Uterus (tissue), 4 donors: Measurements from ENCODE around the gene CTSC. TPM values are rescaled to one million over a fixed set of nuclear protein-coding genes. Genes with fewer than 3 reads are reported as not detected.

ENCODE experiments used
- DNase-seq, 2 donors: peaks; one replicate each; pipeline ENCODE4 v3.0.0-alpha.2; 2019 to 2020
- H3K27ac ChIP-seq, 2 donors: fragments of 200-600 bp; sonication (generic); 1 replicate in 1 of 2; 2 replicates in 1 of 2; pipeline ENCODE4 v1.5.1; 2016 to 2018
- H3K27me3 ChIP-seq, 2 donors: fragments of 200-600 bp; sonication (generic); one replicate each; pipeline ENCODE4 v1.5.1; 2018 to 2019; ENCODE audit warnings: control low read depth in 1 of 2
- H3K36me3 ChIP-seq, 2 donors: fragments of 200-600 bp; sonication (generic); one replicate each; pipeline ENCODE4 v1.5.1; 2019; ENCODE audit warnings: control low read depth in 1 of 2
- H3K4me1 ChIP-seq, 2 donors: fragments of 200-600 bp; sonication (generic); one replicate each; pipeline ENCODE4 v1.5.1; 2018 to 2019; ENCODE audit warnings: control low read depth in 1 of 2
- H3K4me3 ChIP-seq, 2 donors: fragments of 200-600 bp; sonication (generic); 1 replicate in 1 of 2; 2 replicates in 1 of 2; pipeline ENCODE4 v1.5.1; 2018 to 2019; ENCODE audit warnings: mild to moderate bottlenecking in 1 of 2
- H3K9me3 ChIP-seq, 2 donors: fragments of 200-600 bp; sonication (generic); one replicate each; pipeline ENCODE4 v1.5.1; 2019; ENCODE audit warnings: control low read depth in 1 of 2
- CTCF ChIP-seq, 4 experiments: fragments of 200-600 bp in 2 of 4; fragments of 450-650 bp in 2 of 4; sonication (generic) in 2 of 4; IDR thresholded peaks; one replicate each; pipeline ENCODE4 v1.5.1; 2016 to 2019; ENCODE audit warnings: antibody characterized with exemption in 4 of 4, mild to moderate bottlenecking in 2 of 4, moderate library complexity in 1 of 4
- POLR2A ChIP-seq, 2 donors: fragments of 450-650 bp; IDR thresholded peaks; one replicate each; pipeline ENCODE4 v1.6.1; 2016; ENCODE audit warnings: antibody characterized with exemption in 2 of 2, mild to moderate bottlenecking in 1 of 2, moderate library complexity in 1 of 2
- intact Hi-C: fragments of 100-400 bp; cut with DNase I; formaldehyde crosslinking; loops from one replicate; pipeline ENCODE4 v1.15.1; 2023; ENCODE audit warnings: low total_unique reads
- total RNA-seq, 4 donors: library from RNA; depleted of rRNA in 3 of 4; stranded (reverse); fragments of >200 nt in 3 of 4; gene quantifications; one replicate each; pipeline versions ENCODE4 v1.1.0 to v1.2.4, GENCODE V29; 2014 to 2023
- donor health status: DM: yes; HTN: yes; CAD: no.

Gene CTSC
- total RNA-seq, 4 donors from 2014 or later = 28.8 to 182 (median 36.3) TPM

GRCh38 chr11:88353835-88354496 is 16.4 kb upstream of the CTSC start:
- Histone ChIP-seq H3K9me3 (no peaks in the 10 kb centered on the region), H3K4me1 (no peaks in the 10 kb centered on the region), H3K27ac (no peak overlapping the region), H3K27me3 (no peaks in the 10 kb centered on the region), H3K36me3 (no peaks in the 10 kb centered on the region), H3K4me3 (no peak overlapping the region)
- intact Hi-C loops = no loop called here
- no peak for DNase-seq
- no peak for TF ChIP-seq CTCF (IDR thresholded peaks at IDR 0.05)
- TF ChIP-seq POLR2A (IDR thresholded peaks at IDR 0.05) = no peak

DNA sequence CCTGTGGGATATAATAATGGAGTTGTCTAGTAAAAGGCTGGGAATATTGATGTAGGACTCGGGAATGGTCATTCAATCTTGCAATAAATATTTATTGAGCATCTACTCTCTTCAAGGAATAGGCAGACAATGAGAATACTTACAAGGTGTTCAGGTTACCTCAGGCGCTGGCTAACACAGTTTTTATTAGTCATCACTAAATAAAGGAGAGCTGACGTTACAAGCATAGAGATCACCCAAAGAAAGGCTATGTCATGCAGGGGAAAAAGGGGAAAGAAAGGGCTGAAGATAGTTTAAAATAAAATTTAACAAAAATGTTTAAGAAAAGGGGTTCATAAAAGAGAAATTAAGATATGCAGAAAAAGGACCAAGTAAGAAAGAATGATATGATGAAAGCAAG is 15.8 kb upstream of the CTSC start:
- intact Hi-C loops = no loop called here
- no peak for TF ChIP-seq CTCF (IDR thresholded peaks at IDR 0.05)
- TF ChIP-seq POLR2A (IDR thresholded peaks at IDR 0.05) = no peak
- Histone ChIP-seq H3K4me1 (no peaks in the 10 kb centered on the region), H3K36me3 (no peaks in the 10 kb centered on the region), H3K9me3 (no peaks in the 10 kb centered on the region), H3K27me3 (no peaks in the 10 kb centered on the region), H3K27ac (no peak overlapping the region), H3K4me3 (no peak overlapping the region)
- DNase-seq = no peak

DNA sequence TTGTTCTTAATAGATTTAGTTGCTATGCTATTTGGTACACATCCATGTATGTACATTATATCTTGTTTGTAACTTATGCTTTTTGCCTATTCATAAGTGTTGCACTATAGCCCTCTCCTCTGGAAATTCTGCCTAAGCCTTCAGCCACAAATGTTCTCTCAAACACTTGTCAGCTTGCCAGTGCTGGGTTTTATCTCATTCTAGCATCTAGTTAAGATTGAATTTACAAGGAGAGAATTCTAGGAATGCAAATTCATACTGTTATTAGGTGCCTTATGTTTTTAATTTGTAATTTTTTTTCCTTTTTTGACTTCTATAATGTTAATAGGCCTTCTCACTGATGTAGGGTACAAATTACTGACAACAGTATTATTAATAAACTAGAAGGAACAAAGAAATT is 14.6 kb upstream of the CTSC start:
- Histone ChIP-seq H3K27ac (no peak overlapping the region), H3K4me1 (no peaks in the 10 kb centered on the region), H3K36me3 (no peaks in the 10 kb centered on the region), H3K4me3 (no peak overlapping the region), H3K27me3 (no peaks in the 10 kb centered on the region), H3K9me3 (no peaks in the 10 kb centered on the region)
- DNase-seq = no peak
- TF ChIP-seq POLR2A (IDR thresholded peaks at IDR 0.05) (no peak), CTCF (IDR thresholded peaks at IDR 0.05) (no peak)
- intact Hi-C loops = no loop called here

- no peaks in the 10 kb centered on the region for H3K4me1 ChIP-seq
- H3K4me3 ChIP-seq = no peak overlapping the region
- no peaks in the 10 kb centered on the region for H3K36me3 ChIP-seq
- H3K27me3 ChIP-seq = no peaks in the 10 kb centered on the region
- no peak for DNase-seq
- TF ChIP-seq POLR2A (IDR thresholded peaks at IDR 0.05) (no peak), CTCF (IDR thresholded peaks at IDR 0.05) (no peak)
- H3K9me3 ChIP-seq = no peaks in the 10 kb centered on the region
- no peak overlapping the region for H3K27ac ChIP-seq
- intact Hi-C loops = no loop called here
Measured at GRCh38 chr11:88348870-88349269, 11.3 kb upstream of the CTSC start.

DNA sequence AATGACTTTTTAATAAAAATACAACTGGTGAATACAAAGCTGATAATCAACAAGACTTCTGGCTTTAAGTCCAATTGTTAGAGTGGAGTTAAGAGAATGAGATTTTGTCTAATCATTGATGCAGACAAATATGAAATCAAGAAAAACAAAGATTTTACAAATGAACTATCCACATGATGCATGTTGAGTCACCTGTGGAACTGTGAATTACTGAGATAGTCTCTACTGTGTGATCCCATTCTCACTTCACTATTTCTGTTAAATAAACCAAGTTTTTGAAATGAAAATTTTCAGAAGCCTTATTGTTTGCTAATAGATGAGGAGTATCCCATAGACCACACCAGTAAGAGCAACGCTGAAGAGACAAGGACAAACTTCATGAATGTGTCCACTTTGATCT is 8.4 kb upstream of the CTSC start:
- Histone ChIP-seq H3K9me3 (no peaks in the 10 kb centered on the region), H3K27ac (no peak overlapping the region), H3K36me3 (no peaks in the 10 kb centered on the region), H3K4me3 (no peak overlapping the region), H3K27me3 (no peaks in the 10 kb centered on the region), H3K4me1 (no peaks in the 10 kb centered on the region)
- TF ChIP-seq CTCF (IDR thresholded peaks at IDR 0.05) = no peak
- no peak for TF ChIP-seq POLR2A (IDR thresholded peaks at IDR 0.05)
- intact Hi-C loops = no loop called here
- no peak for DNase-seq
